C1 segment of cervical spinal cord (tissue), 14 donors: ENCODE data around the gene PDCD2L.
"Not testable (repeated sequence)": the region's sequence is repeated elsewhere in the genome, so short reads cannot be mapped to it uniquely, and the experiment has no call there.

Source experiments
- DNase-seq, 14 donors: peaks; one replicate each; lab custom pipeline; 2025; lab: John Stamatoyannopoulos, UW

PDCD2L gene

GRCh38 chr19:34411216-34411615 lies 7.0 kb downstream of the PDCD2L start:
- no peak for DNase-seq

- DNase-seq: no peak
These were observed 11.9 kb downstream of the PDCD2L start for GRCh38 chr19:34416021-34416545.

- DNase-seq: no peak
These were observed 14.1 kb downstream of the PDCD2L start for GRCh38 chr19:34418300-34418699.

GRCh38 chr19:34426096-34426661 lies 22.0 kb downstream of the PDCD2L start:
- DNase-seq: no peak

- peak in 7 of 14 donors; percentile 7 to 53 (median 35) for DNase-seq
These were observed 24.5 kb downstream of the PDCD2L start for GRCh38 chr19:34428549-34429285.

GRCh38 chr19:34429553-34429952 lies 25.4 kb downstream of the PDCD2L start:
- no peak for DNase-seq

- peak in 1 of 14 donors; percentile 5 for DNase-seq
These were observed 26.8 kb downstream of the PDCD2L start for GRCh38 chr19:34430738-34431625.

- DNase-seq: no peak
These were observed 27.6 kb downstream of the PDCD2L start for GRCh38 chr19:34431681-34432402.

- DNase-seq: no peak
These were observed 28.6 kb downstream of the PDCD2L start for GRCh38 chr19:34432797-34433196.

GRCh38 chr19:34436716-34437115 lies 32.5 kb downstream of the PDCD2L start:
- no peak for DNase-seq

GRCh38 chr19:34448191-34448590 lies 44.0 kb downstream of the PDCD2L start:
- no peak for DNase-seq

GRCh38 chr19:34452723-34453122 lies 48.5 kb downstream of the PDCD2L start:
- no peak for DNase-seq

- DNase-seq: no peak
These were observed 49.9 kb downstream of the PDCD2L start for GRCh38 chr19:34454091-34454490.

GRCh38 chr19:34454685-34455084 lies 50.5 kb downstream of the PDCD2L start:
- DNase-seq: no peak

GRCh38 chr19:34455783-34456480 lies 51.7 kb downstream of the PDCD2L start:
- DNase-seq: not testable (repeated sequence)

GRCh38 chr19:34457446-34457845 lies 53.2 kb downstream of the PDCD2L start:
- DNase-seq: peak in 1 of 14 donors; percentile 2

- peak in 1 of 14 donors; percentile 4 for DNase-seq
These were observed 54.5 kb downstream of the PDCD2L start for GRCh38 chr19:34458677-34459076.

- DNase-seq: no peak
These were observed 55.4 kb downstream of the PDCD2L start for GRCh38 chr19:34459614-34460013.

- no peak for DNase-seq
These were observed 57.3 kb downstream of the PDCD2L start for GRCh38 chr19:34461375-34462100.

GRCh38 chr19:34464785-34465184 lies 60.6 kb downstream of the PDCD2L start:
- DNase-seq: not testable (repeated sequence)
